Panc1 (cell line): Measurements from ENCODE around the gene KRT4.

ENCODE experiments used
- CTCF ChIP-seq: fragments of 450-650 bp; IDR thresholded peaks from 2 replicates; pipeline ENCODE4 v1.5.1; 2017; ENCODE audit warnings: mild to moderate bottlenecking
- POLR2AphosphoS5 ChIP-seq: IDR thresholded peaks from 2 replicates; pipeline ENCODE4 v1.6.1; 2012; ENCODE audit warnings: mild to moderate bottlenecking, low read depth, low read length, moderate library complexity
- REST ChIP-seq, 2 experiments: IDR thresholded peaks; 2 replicates each; pipeline ENCODE4 v1.6.1; 2011 to 2012; ENCODE audit warnings: low read depth in 2 of 2, control low read depth in 1 of 2, low read length in 1 of 2, mild to moderate bottlenecking in 1 of 2, moderate library complexity in 1 of 2; ENCODE audit not compliant: insufficient read depth in 1 of 2
- SIN3A ChIP-seq: IDR thresholded peaks from 2 replicates; pipeline ENCODE4 v1.6.1; 2012; ENCODE audit warnings: low read depth, mild to moderate bottlenecking, low read length, moderate library complexity, borderline replicate concordance; ENCODE audit not compliant: insufficient read depth
- TCF7L2 ChIP-seq: IDR thresholded peaks from 2 replicates; pipeline ENCODE4 v1.6.1; 2011; ENCODE audit warnings: mild to moderate bottlenecking, low read depth, low read length, inconsistent platforms

DNA sequence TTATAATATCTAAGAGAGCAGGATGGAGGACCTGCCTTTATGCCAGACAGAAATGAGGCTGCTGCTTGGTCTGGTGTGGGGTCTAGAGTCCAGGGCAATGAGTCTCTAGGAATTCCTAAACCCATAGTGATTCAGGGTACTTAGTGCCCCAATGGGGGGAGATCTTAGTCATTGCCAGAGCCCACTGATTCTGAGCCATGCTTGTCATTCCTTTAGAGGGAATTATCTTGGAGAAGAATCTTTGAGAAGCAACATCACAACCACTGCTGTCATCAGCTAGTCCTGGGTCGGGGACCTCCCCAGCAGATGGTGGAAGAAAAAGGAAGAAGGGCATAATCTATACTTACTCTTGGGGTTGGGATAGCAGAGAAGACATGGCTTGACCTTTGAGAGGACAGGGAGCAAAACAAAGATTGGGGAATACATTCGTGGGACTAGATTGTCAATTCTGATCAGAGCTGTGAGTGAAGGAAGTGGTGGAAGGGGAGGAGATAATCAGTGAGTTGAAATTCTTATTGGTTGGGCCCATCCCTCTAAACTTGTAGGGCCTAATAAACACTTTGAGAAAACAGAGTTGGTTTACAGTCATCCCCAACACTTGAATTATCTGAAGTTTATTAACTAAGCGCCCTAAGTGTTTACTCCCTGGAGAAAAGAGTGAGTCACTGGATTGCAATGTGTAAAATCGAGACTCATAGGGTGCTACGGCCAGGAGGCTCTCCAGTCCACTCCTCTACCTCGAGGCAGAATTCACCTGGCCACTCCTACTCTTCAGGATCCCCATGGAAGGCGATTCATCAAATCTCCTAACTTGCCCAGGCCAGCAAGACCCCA lies 15.0 kb downstream of the KRT4 start:
- no peak for TF ChIP-seq CTCF
- no peak for TF ChIP-seq REST (IDR thresholded peaks at IDR 0.05; ENCODE audit: insufficient read depth in 1 of 2, low read depth in 2 of 2, low read length in 1 of 2)
- no peak for TF ChIP-seq POLR2AphosphoS5
- no peak for TF ChIP-seq SIN3A
- TF ChIP-seq TCF7L2, result no peak
